Loucy (cell line): ENCODE data around the gene LORICRIN.

Experiments
- H2AFZ ChIP-seq: fragments of 200-600 bp; sonication (generic); 2 replicates; pipeline ENCODE4 v1.6.0; 2016; ENCODE audit warnings: antibody characterized with exemption, mild to moderate bottlenecking, low read length, moderate library complexity
- H3F3A ChIP-seq: fragments of 200-600 bp; 2 replicates; pipeline ENCODE4 v1.6.0; 2016; ENCODE audit warnings: antibody characterized with exemption, low read depth, mild to moderate bottlenecking
- H3K27me3 ChIP-seq: fragments of 200-600 bp; sonication (generic); 2 replicates; pipeline ENCODE4 v1.6.1; 2014; ENCODE audit warnings: low read length, mild to moderate bottlenecking; ENCODE audit not compliant: insufficient read depth, poor library complexity, severe bottlenecking
- H3K36me3 ChIP-seq: fragments of 200-600 bp; sonication (generic); 2 replicates; pipeline ENCODE4 v1.6.1; 2016; ENCODE audit warnings: low read length; ENCODE audit not compliant: insufficient read depth
- H3K4me1 ChIP-seq: fragments of 200-600 bp; sonication (generic); 2 replicates; pipeline ENCODE4 v1.5.1; 2014; ENCODE audit warnings: low read length, mild to moderate bottlenecking; ENCODE audit not compliant: insufficient read depth, poor library complexity, severe bottlenecking
- H3K4me2 ChIP-seq: fragments of 200-600 bp; sonication (generic); 2 replicates; pipeline ENCODE4 v1.6.0; 2014; ENCODE audit warnings: antibody characterized with exemption, low read length, low read depth, mild to moderate bottlenecking; ENCODE audit not compliant: poor library complexity, severe bottlenecking
- H3K4me3 ChIP-seq: fragments of 200-600 bp; sonication (generic); 2 replicates; pipeline ENCODE4 v1.5.1; 2014; ENCODE audit warnings: low read length, mild to moderate bottlenecking, mixed read lengths; ENCODE audit not compliant: poor library complexity, severe bottlenecking
- H3K79me2 ChIP-seq: fragments of 200-600 bp; sonication (generic); 2 replicates; pipeline ENCODE4 v1.6.1; 2014; ENCODE audit warnings: low read length; ENCODE audit not compliant: insufficient read depth
- H3K9ac ChIP-seq: fragments of 200-600 bp; sonication (generic); 2 replicates; pipeline ENCODE4 v1.6.0; 2014; ENCODE audit warnings: mild to moderate bottlenecking, low read depth, low read length, moderate library complexity; ENCODE audit not compliant: poor library complexity, severe bottlenecking
- H3K9me2 ChIP-seq: fragments of 200-600 bp; sonication (generic); replicated peaks from 2 replicates; pipeline ENCODE4 v1.6.1; 2016; ENCODE audit warnings: low read depth, low read length, mixed read lengths
- H3K9me3 ChIP-seq: fragments of 200-600 bp; sonication (generic); 2 replicates; pipeline ENCODE4 v1.6.1; 2014; ENCODE audit warnings: mild to moderate bottlenecking, antibody characterized with exemption, low read length, low read depth; ENCODE audit not compliant: insufficient read depth
- H4K20me1 ChIP-seq: fragments of 200-600 bp; sonication (generic); 2 replicates; pipeline ENCODE4 v1.6.0; 2014; ENCODE audit warnings: antibody characterized with exemption, low read length, mild to moderate bottlenecking; ENCODE audit not compliant: insufficient read depth, poor library complexity, severe bottlenecking
- CTCF ChIP-seq: fragments of 200-600 bp; sonication (generic); conservative IDR thresholded peaks from 2 replicates; pipeline ENCODE4 v1.5.1; 2014; ENCODE audit warnings: mild to moderate bottlenecking, antibody characterized with exemption, low read length
- EZH2phosphoT487 ChIP-seq: fragments of 200-600 bp; IDR thresholded peaks from 2 replicates; pipeline ENCODE4 v1.6.1; 2018; ENCODE audit warnings: antibody characterized with exemption, mild to moderate bottlenecking, moderate library complexity, borderline replicate concordance

LORICRIN gene

GRCh38 chr1:153309441-153309840, 50.0 kb downstream of the LORICRIN start:
- Histone ChIP-seq H4K20me1 (no peaks in the 10 kb centered on the region), H3K36me3 (no peaks in the 10 kb centered on the region), H3F3A (no peaks in the 10 kb centered on the region), H3K4me2 (no peak overlapping the region), H3K9me3 (no peaks in the 10 kb centered on the region), H2AFZ (no peak overlapping the region), H3K4me3 (no peak overlapping the region), H3K9me2 (no peaks in the 10 kb centered on the region), H3K27me3 (no peaks in the 10 kb centered on the region), H3K79me2 (no peaks in the 10 kb centered on the region), H3K9ac (no peak overlapping the region), H3K4me1 (peaks cover 3% of the 10 kb centered on the region)
- TF ChIP-seq EZH2phosphoT487 = no peak
- no peak for TF ChIP-seq CTCF

GRCh38 chr1:153310526-153310925, 51.0 kb downstream of the LORICRIN start:
- TF ChIP-seq EZH2phosphoT487 (no peak), CTCF (no peak)
- H3K9me3 ChIP-seq = no peaks in the 10 kb centered on the region
- H3K79me2 ChIP-seq = no peaks in the 10 kb centered on the region
- peaks cover 3% of the 10 kb centered on the region for H3K4me1 ChIP-seq
- H3K27me3 ChIP-seq = no peaks in the 10 kb centered on the region
- no peak overlapping the region for H3K9ac ChIP-seq
- no peak overlapping the region for H3K4me3 ChIP-seq
- H3F3A ChIP-seq = no peaks in the 10 kb centered on the region
- no peak overlapping the region for H3K4me2 ChIP-seq
- H4K20me1 ChIP-seq = no peaks in the 10 kb centered on the region
- no peaks in the 10 kb centered on the region for H3K9me2 ChIP-seq
- H2AFZ ChIP-seq = no peak overlapping the region
- no peaks in the 10 kb centered on the region for H3K36me3 ChIP-seq
